Muscle of leg (tissue), 11 donors: ENCODE results near the gene SLC22A3. TPM values are rescaled to one million over a fixed set of nuclear protein-coding genes. Genes with fewer than 3 reads are reported as not detected.

ENCODE experiments used
- DNase-seq: peaks from one replicate; pipeline ENCODE4 v3.0.0; 2013
- H3K27ac ChIP-seq: one replicate; pipeline ENCODE4 v1.5.1; 2013; ENCODE audit warnings: mild to moderate bottlenecking, low read length, control low read depth
- H3K27me3 ChIP-seq: one replicate; pipeline ENCODE4 v1.6.1; 2013; ENCODE audit warnings: low read length; ENCODE audit not compliant: control insufficient read depth, insufficient read depth
- H3K36me3 ChIP-seq: one replicate; pipeline ENCODE4 v1.6.1; 2013; ENCODE audit warnings: low read length; ENCODE audit not compliant: control insufficient read depth, insufficient read depth
- H3K4me1 ChIP-seq: one replicate; pipeline ENCODE4 v1.6.1; 2013; ENCODE audit warnings: low read length; ENCODE audit not compliant: control insufficient read depth, insufficient read depth
- H3K4me3 ChIP-seq: one replicate; pipeline ENCODE4 v1.5.1; 2013; ENCODE audit warnings: low read length, control low read depth
- H3K9me3 ChIP-seq: replicated peaks from 2 replicates; pipeline ENCODE4 v1.6.1; 2013; ENCODE audit warnings: low read depth, low read length; ENCODE audit not compliant: control insufficient read depth
- WGBS: methylation state at CpG from one replicate; pipeline ENCODE4 v1.1.5; 2013; ENCODE audit warnings: missing lambda C conversion rate; ENCODE audit not compliant: insufficient coverage; 5-methylcytosine and 5-hydroxymethylcytosine counted together
- polyA plus RNA-seq, 8 donors: library from polyadenylated mRNA; unstranded; fragments of 120-200 nt; gene quantifications; one replicate each; pipeline versions ENCODE4 v1.2.1 to v1.2.3, GENCODE V29; 2013; ENCODE audit warnings: inconsistent platforms in 1 of 8, low replicate concordance in 1 of 8; ENCODE audit not compliant: insufficient read length in 8 of 8, insufficient read depth in 1 of 8
- total RNA-seq: library from RNA; stranded (reverse); fragments of 120-200 nt; gene quantifications from one replicate; pipeline ENCODE4 v1.2.4, GENCODE V29; 2013

SLC22A3 gene
- total and polyA plus RNA-seq, 9 donors: 7.7 to 13.9 (median 9.6) TPM

GRCh38 chr6:160312900-160313299 is 35.3 kb upstream of the SLC22A3 start:
- Histone ChIP-seq H3K4me3 (no peak overlapping the region), H3K4me1 (no peaks in the 10 kb centered on the region), H3K27ac (no peak overlapping the region), H3K36me3 (no peaks in the 10 kb centered on the region), H3K27me3 (no peaks in the 10 kb centered on the region), H3K9me3 (peaks cover 15% of the 10 kb centered on the region)
- DNase-seq: no peak
- WGBS: no CpG with 5 or more reads among the region's 2 CpGs

GRCh38 chr6:160315310-160315709 is 32.9 kb upstream of the SLC22A3 start:
- no peaks in the 10 kb centered on the region for H3K36me3 ChIP-seq
- no peak overlapping the region for H3K4me3 ChIP-seq
- no peak for DNase-seq
- peaks cover 13% of the 10 kb centered on the region for H3K9me3 ChIP-seq
- no CpG with 5 or more reads among the region's 1 CpG for WGBS
- no peaks in the 10 kb centered on the region for H3K27me3 ChIP-seq
- no peak overlapping the region for H3K27ac ChIP-seq
- H3K4me1 ChIP-seq: no peaks in the 10 kb centered on the region

GRCh38 chr6:160316261-160316660 is 31.9 kb upstream of the SLC22A3 start:
- Histone ChIP-seq H3K9me3 (peaks cover 18% of the 10 kb centered on the region), H3K27ac (no peak overlapping the region), H3K4me1 (no peaks in the 10 kb centered on the region), H3K27me3 (no peaks in the 10 kb centered on the region), H3K36me3 (no peaks in the 10 kb centered on the region), H3K4me3 (no peak overlapping the region)
- DNase-seq: no peak

GRCh38 chr6:160319246-160319645 is 28.9 kb upstream of the SLC22A3 start:
- Histone ChIP-seq H3K27ac (no peak overlapping the region), H3K27me3 (no peaks in the 10 kb centered on the region), H3K4me1 (no peaks in the 10 kb centered on the region), H3K9me3 (peaks cover 11% of the 10 kb centered on the region), H3K4me3 (no peak overlapping the region), H3K36me3 (no peaks in the 10 kb centered on the region)
- WGBS: 78% methylated on average over 1 of the region's 1 CpG
- DNase-seq: peak; percentile 30

GRCh38 chr6:160321729-160322505 is 26.3 kb upstream of the SLC22A3 start:
- peaks cover 11% of the 10 kb centered on the region for H3K9me3 ChIP-seq
- H3K4me3 ChIP-seq: no peak overlapping the region
- no CpG with 5 or more reads among the region's 5 CpGs for WGBS
- no peaks in the 10 kb centered on the region for H3K36me3 ChIP-seq
- no peak for DNase-seq
- H3K4me1 ChIP-seq: no peaks in the 10 kb centered on the region
- H3K27ac ChIP-seq: no peak overlapping the region
- no peaks in the 10 kb centered on the region for H3K27me3 ChIP-seq

- no peaks in the 10 kb centered on the region for H3K9me3 ChIP-seq
- H3K4me1 ChIP-seq: peaks cover 11% of the 10 kb centered on the region
- H3K27me3 ChIP-seq: no peaks in the 10 kb centered on the region
- no peaks in the 10 kb centered on the region for H3K36me3 ChIP-seq
- 90% methylated on average over 2 of the region's 3 CpGs for WGBS
- H3K4me3 ChIP-seq: no peak overlapping the region
- no peak for DNase-seq
- H3K27ac ChIP-seq: no peak overlapping the region
These were observed 20.2 kb upstream of the SLC22A3 start for GRCh38 chr6:160327981-160328380.

- no peak for DNase-seq
- Histone ChIP-seq H3K27ac (no peak overlapping the region), H3K4me3 (no peak overlapping the region), H3K9me3 (no peaks in the 10 kb centered on the region), H3K27me3 (no peaks in the 10 kb centered on the region), H3K36me3 (no peaks in the 10 kb centered on the region), H3K4me1 (peaks cover 11% of the 10 kb centered on the region)
- 48% methylated on average over 6 of the region's 8 CpGs for WGBS
These were observed 19.7 kb upstream of the SLC22A3 start for GRCh38 chr6:160328447-160328846.

GRCh38 chr6:160329188-160329587 is 19.0 kb upstream of the SLC22A3 start:
- H3K4me1 ChIP-seq: peaks cover 11% of the 10 kb centered on the region
- no peaks in the 10 kb centered on the region for H3K27me3 ChIP-seq
- DNase-seq: no peak
- no peaks in the 10 kb centered on the region for H3K36me3 ChIP-seq
- WGBS: 53% methylated on average over 3 of the region's 7 CpGs
- H3K27ac ChIP-seq: no peak overlapping the region
- H3K9me3 ChIP-seq: no peaks in the 10 kb centered on the region
- no peak overlapping the region for H3K4me3 ChIP-seq

GRCh38 chr6:160330619-160331018 is 17.6 kb upstream of the SLC22A3 start:
- WGBS: 43% methylated on average over 1 of the region's 5 CpGs
- Histone ChIP-seq H3K36me3 (no peaks in the 10 kb centered on the region), H3K4me1 (peaks cover 11% of the 10 kb centered on the region), H3K27me3 (no peaks in the 10 kb centered on the region), H3K9me3 (no peaks in the 10 kb centered on the region), H3K27ac (no peak overlapping the region), H3K4me3 (no peak overlapping the region)
- no peak for DNase-seq

- H3K36me3 ChIP-seq: no peaks in the 10 kb centered on the region
- 17% methylated on average over 2 of the region's 5 CpGs for WGBS
These were observed 17.0 kb upstream of the SLC22A3 start for GRCh38 chr6:160331204-160331603.

GRCh38 chr6:160331753-160332152 is 16.4 kb upstream of the SLC22A3 start:
- DNase-seq: no peak
- Histone ChIP-seq H3K4me1 (peaks cover 11% of the 10 kb centered on the region), H3K9me3 (no peaks in the 10 kb centered on the region), H3K4me3 (no peak overlapping the region), H3K27ac (no peak overlapping the region), H3K36me3 (no peaks in the 10 kb centered on the region), H3K27me3 (no peaks in the 10 kb centered on the region)
- 67% methylated on average over 1 of the region's 5 CpGs for WGBS

More at GRCh38 chr6:160331204-160331603, 17.0 kb upstream of the SLC22A3 start:
- H3K4me1 ChIP-seq: peaks cover 11% of the 10 kb centered on the region
- no peak overlapping the region for H3K27ac ChIP-seq
- no peak for DNase-seq
- H3K27me3 ChIP-seq: no peaks in the 10 kb centered on the region
- H3K4me3 ChIP-seq: no peak overlapping the region
- H3K9me3 ChIP-seq: no peaks in the 10 kb centered on the region
